ENCODE results near the gene TUBA4A.

Gene TUBA4A

GRCh38 chr2:219209236-219210195 lies 44.2 kb downstream of the TUBA4A start:
- TF ChIP-seq, protein P1, sequence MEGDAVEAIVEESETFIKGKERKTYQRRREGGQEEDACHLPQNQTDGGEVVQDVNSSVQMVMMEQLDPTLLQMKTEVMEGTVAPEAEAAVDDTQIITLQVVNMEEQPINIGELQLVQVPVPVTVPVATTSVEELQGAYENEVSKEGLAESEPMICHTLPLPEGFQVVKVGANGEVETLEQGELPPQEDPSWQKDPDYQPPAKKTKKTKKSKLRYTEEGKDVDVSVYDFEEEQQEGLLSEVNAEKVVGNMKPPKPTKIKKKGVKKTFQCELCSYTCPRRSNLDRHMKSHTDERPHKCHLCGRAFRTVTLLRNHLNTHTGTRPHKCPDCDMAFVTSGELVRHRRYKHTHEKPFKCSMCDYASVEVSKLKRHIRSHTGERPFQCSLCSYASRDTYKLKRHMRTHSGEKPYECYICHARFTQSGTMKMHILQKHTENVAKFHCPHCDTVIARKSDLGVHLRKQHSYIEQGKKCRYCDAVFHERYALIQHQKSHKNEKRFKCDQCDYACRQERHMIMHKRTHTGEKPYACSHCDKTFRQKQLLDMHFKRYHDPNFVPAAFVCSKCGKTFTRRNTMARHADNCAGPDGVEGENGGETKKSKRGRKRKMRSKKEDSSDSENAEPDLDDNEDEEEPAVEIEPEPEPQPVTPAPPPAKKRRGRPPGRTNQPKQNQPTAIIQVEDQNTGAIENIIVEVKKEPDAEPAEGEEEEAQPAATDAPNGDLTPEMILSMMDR (IDR thresholded peaks at IDR 0.05): no peak
- no peak for TF ChIP-seq ZFX (IDR thresholded peaks at IDR 0.05; ENCODE audit: borderline replicate concordance)
- peak overlapping the region; percentile 92 for H3K27ac ChIP-seq

DNA sequence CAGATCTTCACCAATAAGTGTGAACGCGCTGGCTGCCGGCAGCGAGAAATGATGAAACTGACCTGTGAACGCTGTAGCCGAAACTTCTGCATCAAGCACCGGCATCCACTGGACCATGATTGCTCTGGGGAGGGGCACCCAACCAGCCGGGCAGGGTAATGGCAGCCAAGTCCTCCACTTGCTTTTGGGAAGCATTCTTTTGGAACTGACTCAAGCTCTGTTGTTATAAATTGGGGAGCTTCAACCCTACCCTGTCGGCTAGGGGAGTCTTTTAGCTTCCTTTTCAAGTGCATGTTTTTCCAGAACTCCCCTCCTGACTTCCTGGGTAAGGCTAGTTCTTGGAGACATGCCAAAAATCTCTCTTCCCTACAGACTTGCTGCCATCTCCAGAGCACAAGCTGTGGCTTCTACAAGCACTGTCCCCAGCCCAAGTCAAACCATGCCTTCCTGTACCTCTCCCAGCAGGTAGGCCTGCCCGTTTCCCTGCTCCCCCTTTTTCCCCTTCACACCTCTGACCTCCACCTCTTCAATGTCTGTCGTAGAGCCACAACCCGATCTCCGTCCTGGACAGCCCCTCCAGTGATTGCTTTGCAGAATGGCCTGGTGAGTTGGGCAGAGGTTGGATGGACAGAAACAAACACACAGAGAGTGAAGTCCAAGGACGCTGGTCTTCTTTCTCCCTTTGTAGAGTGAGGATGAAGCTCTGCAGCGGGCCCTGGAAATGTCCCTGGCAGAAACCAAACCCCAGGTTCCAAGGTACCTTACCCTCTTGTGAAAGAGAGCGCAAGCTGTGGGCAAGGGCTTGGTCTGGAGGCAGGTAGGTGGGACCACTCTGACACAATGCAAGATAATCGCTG lies 45.6 kb downstream of the TUBA4A start:
- TF ChIP-seq, protein P1 (IDR thresholded peaks at IDR 0.05): no peak
- TF ChIP-seq ZFX (IDR thresholded peaks at IDR 0.05; ENCODE audit: borderline replicate concordance): no peak
- peak overlapping the region; percentile 92 for H3K27ac ChIP-seq

- TF ChIP-seq ZFX (IDR thresholded peaks at IDR 0.05; ENCODE audit: borderline replicate concordance): no peak
- TF ChIP-seq, protein P1 (IDR thresholded peaks at IDR 0.05): no peak
Observed at GRCh38 chr2:219207134-219207883, 46.4 kb downstream of the TUBA4A start.

GRCh38 chr2:219206328-219207133 lies 47.2 kb downstream of the TUBA4A start, which contains the start of gene ZFAND2B:
TSS of gene ZFAND2B (plus strand) at chr2:219206782. CDS start at chr2:219206988, 206 bp downstream.
- TF ChIP-seq ZFX (IDR thresholded peaks at IDR 0.05; ENCODE audit: borderline replicate concordance): no peak
- TF ChIP-seq, protein P1 (IDR thresholded peaks at IDR 0.05): no peak
- H3K27ac ChIP-seq: peak within 1 kb of the TSS; percentile 92

More at GRCh38 chr2:219207134-219207883, 46.4 kb downstream of the TUBA4A start:
- H3K27ac ChIP-seq: peak overlapping the region; percentile 92

DNA sequence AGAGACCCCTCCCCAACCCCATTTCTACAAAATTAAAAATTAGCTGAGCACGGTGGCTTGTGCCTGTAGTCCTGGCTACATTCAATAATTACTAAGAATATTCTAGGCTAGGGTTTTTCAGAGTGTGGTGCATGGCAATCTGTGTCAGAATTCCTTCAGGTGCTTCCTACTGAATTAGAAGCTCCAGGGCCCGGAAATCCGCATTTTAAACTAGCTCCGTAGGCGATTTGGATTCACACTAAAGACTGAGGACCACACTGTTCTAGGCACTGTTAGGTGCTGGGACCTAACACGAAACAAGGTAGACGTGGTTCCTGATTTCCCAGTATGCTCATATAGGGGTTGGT lies 47.8 kb downstream of the TUBA4A start:
- TF ChIP-seq, protein P1 (IDR thresholded peaks at IDR 0.05): no peak
- no peak for TF ChIP-seq ZFX (IDR thresholded peaks at IDR 0.05; ENCODE audit: borderline replicate concordance)
- peak overlapping the region; percentile 92 for H3K27ac ChIP-seq

DNA sequence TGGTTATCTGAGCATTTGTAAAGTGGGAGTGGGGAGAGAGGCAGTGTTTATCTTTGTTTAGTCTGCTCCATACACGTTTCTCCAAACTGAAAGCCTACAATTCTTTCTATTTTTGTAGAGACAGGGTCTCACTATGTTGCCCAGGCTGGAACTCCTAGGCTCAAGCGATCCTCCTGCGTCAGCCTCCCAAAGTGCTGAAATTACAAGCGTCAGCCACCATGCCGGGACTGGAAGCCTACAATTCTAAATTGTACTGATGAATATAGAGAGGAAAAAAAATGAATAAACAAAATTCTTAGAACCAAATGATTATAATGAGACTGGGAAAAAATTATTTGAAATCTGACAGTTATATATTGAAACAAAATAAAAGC lies 48.6 kb downstream of the TUBA4A start:
- H3K27ac ChIP-seq: peak overlapping the region; percentile 92; the same call in 1 of the 2 replicates
- TF ChIP-seq, protein P1 (IDR thresholded peaks at IDR 0.05): no peak
- no peak for TF ChIP-seq ZFX (IDR thresholded peaks at IDR 0.05; ENCODE audit: borderline replicate concordance)
